Measurements from ENCODE around the gene HERPUD1.

Gene HERPUD1

GRCh38 chr16:56956756-56957155 lies 24.8 kb downstream of the HERPUD1 start:
- 0 out of 2 replicates have a peak, but pooled peaks cover 6% of the 10 kb centered on the region for H3K27me3 ChIP-seq (ENCODE audit: control insufficient read depth, low read length)

GRCh38 chr16:56960681-56961281 lies 28.8 kb downstream of the HERPUD1 start:
- H3K36me3 ChIP-seq (ENCODE audit: control insufficient read depth, low read length) = no peaks in the 10 kb centered on the region
- no peak overlapping the region for H3K4me3 ChIP-seq (ENCODE audit: low read length)
- H3K79me2 ChIP-seq (ENCODE audit: control insufficient read depth, low read length) = no peaks in the 10 kb centered on the region
- peaks cover 20% of the 10 kb centered on the region for H3K4me1 ChIP-seq (ENCODE audit: control insufficient read depth, low read length)
- TF ChIP-seq CTCF (IDR thresholded peaks at IDR 0.05; ENCODE audit: low read depth, low read length, poor library complexity, severe bottlenecking) (no peak), EZH2phosphoT487 (IDR thresholded peaks at IDR 0.05; ENCODE audit: borderline replicate concordance, low read length) (no peak)
- H3F3A ChIP-seq (ENCODE audit: control insufficient read depth, insufficient read depth) = no peaks in the 10 kb centered on the region
- no peaks in the 10 kb centered on the region for H3K9me3 ChIP-seq (ENCODE audit: control insufficient read depth, insufficient read depth, low read length)
- no peaks in the 10 kb centered on the region for H4K20me1 ChIP-seq (ENCODE audit: control insufficient read depth, insufficient read depth, low read depth, low read length)
- 0 out of 2 replicates have a peak, but pooled peaks cover 6% of the 10 kb centered on the region for H3K27me3 ChIP-seq (ENCODE audit: control insufficient read depth, low read length)
- H3K27ac ChIP-seq (ENCODE audit: low read depth, low read length) = no peak overlapping the region
- H3K4me2 ChIP-seq (ENCODE audit: low read length) = no peak overlapping the region
- H3K9me2 ChIP-seq (replicated peaks; ENCODE audit: control insufficient read depth, low read length) = no peaks in the 10 kb centered on the region

More at GRCh38 chr16:56956756-56957155, 24.8 kb downstream of the HERPUD1 start:
- Histone ChIP-seq H3K9me2 (replicated peaks; ENCODE audit: control insufficient read depth, low read length) (no peaks in the 10 kb centered on the region), H3K36me3 (ENCODE audit: control insufficient read depth, low read length) (no peaks in the 10 kb centered on the region), H3K4me1 (ENCODE audit: control insufficient read depth, low read length) (peaks cover 8% of the 10 kb centered on the region), H3K9me3 (ENCODE audit: control insufficient read depth, insufficient read depth, low read length) (no peaks in the 10 kb centered on the region), H3K79me2 (ENCODE audit: control insufficient read depth, low read length) (no peaks in the 10 kb centered on the region), H3K4me2 (ENCODE audit: low read length) (no peak overlapping the region), H4K20me1 (ENCODE audit: control insufficient read depth, insufficient read depth, low read depth, low read length) (no peaks in the 10 kb centered on the region), H3K27ac (ENCODE audit: low read depth, low read length) (no peak overlapping the region), H3K4me3 (ENCODE audit: low read length) (no peak overlapping the region), H3F3A (ENCODE audit: control insufficient read depth, insufficient read depth) (no peaks in the 10 kb centered on the region)
- peak; percentile 46 for TF ChIP-seq CTCF (IDR thresholded peaks at IDR 0.05; ENCODE audit: low read depth, low read length, poor library complexity, severe bottlenecking)
- TF ChIP-seq EZH2phosphoT487 (IDR thresholded peaks at IDR 0.05; ENCODE audit: borderline replicate concordance, low read length) = no peak

- H3K4me2 ChIP-seq (ENCODE audit: low read length) = no peak overlapping the region
- H3K4me1 ChIP-seq (ENCODE audit: control insufficient read depth, low read length) = peaks cover 26% of the 10 kb centered on the region
- TF ChIP-seq CTCF (IDR thresholded peaks at IDR 0.05; ENCODE audit: low read depth, low read length, poor library complexity, severe bottlenecking) (no peak), EZH2phosphoT487 (IDR thresholded peaks at IDR 0.05; ENCODE audit: borderline replicate concordance, low read length) (no peak)
These were observed 29.4 kb downstream of the HERPUD1 start for GRCh38 chr16:56961386-56961785.

More at GRCh38 chr16:56961386-56961785, 29.4 kb downstream of the HERPUD1 start:
- Histone ChIP-seq H3F3A (ENCODE audit: control insufficient read depth, insufficient read depth) (no peaks in the 10 kb centered on the region), H3K4me3 (ENCODE audit: low read length) (no peak overlapping the region), H3K27me3 (ENCODE audit: control insufficient read depth, low read length) (0 out of 2 replicates have a peak, but pooled peaks cover 6% of the 10 kb centered on the region), H3K36me3 (ENCODE audit: control insufficient read depth, low read length) (no peaks in the 10 kb centered on the region), H3K9me2 (replicated peaks; ENCODE audit: control insufficient read depth, low read length) (no peaks in the 10 kb centered on the region), H3K27ac (ENCODE audit: low read depth, low read length) (no peak overlapping the region), H4K20me1 (ENCODE audit: control insufficient read depth, insufficient read depth, low read depth, low read length) (no peaks in the 10 kb centered on the region), H3K79me2 (ENCODE audit: control insufficient read depth, low read length) (no peaks in the 10 kb centered on the region), H3K9me3 (ENCODE audit: control insufficient read depth, insufficient read depth, low read length) (no peaks in the 10 kb centered on the region)

All from DOHH2 (cell line).